KMS-11 (cell line): ENCODE data around the gene NPC1.

Experiments used
- H2AFZ ChIP-seq: fragments of 200-600 bp; sonication (generic); 2 replicates; pipeline ENCODE4 v1.6.1; 2016; ENCODE audit warnings: antibody characterized with exemption, mixed run types, low read depth
- H3K27ac ChIP-seq: fragments of 200-600 bp; sonication (generic); 2 replicates; pipeline ENCODE4 v1.6.1; 2016; ENCODE audit warnings: mild to moderate bottlenecking, mixed run types
- H3K27me3 ChIP-seq: fragments of 200-600 bp; sonication (generic); 2 replicates; pipeline ENCODE4 v1.6.1; 2017; ENCODE audit warnings: mild to moderate bottlenecking, low read depth, mixed run types, moderate library complexity; ENCODE audit not compliant: insufficient read depth
- H3K36me3 ChIP-seq: fragments of 200-600 bp; sonication (generic); 2 replicates; pipeline ENCODE4 v1.6.1; 2017; ENCODE audit warnings: mild to moderate bottlenecking, mixed run types; ENCODE audit not compliant: insufficient read depth
- H3K4me1 ChIP-seq: fragments of 200-600 bp; sonication (generic); 2 replicates; pipeline ENCODE4 v1.6.1; 2016; ENCODE audit warnings: mild to moderate bottlenecking, low read depth, mixed run types; ENCODE audit not compliant: poor library complexity, severe bottlenecking
- H3K4me2 ChIP-seq: fragments of 200-600 bp; sonication (generic); 2 replicates; pipeline ENCODE4 v1.7.0; 2016; ENCODE audit warnings: mild to moderate bottlenecking, mixed run types
- H3K4me3 ChIP-seq: fragments of 200-600 bp; sonication (generic); IDR thresholded peaks from 2 replicates; pipeline ENCODE4 v1.6.1; 2017; ENCODE audit warnings: low read depth, low read length, mixed read lengths; ENCODE audit not compliant: insufficient read depth
- H3K79me2 ChIP-seq: fragments of 200-600 bp; sonication (generic); 2 replicates; pipeline ENCODE4 v1.6.1; 2016; ENCODE audit warnings: low read depth, mixed run types; ENCODE audit not compliant: insufficient read depth
- H3K9ac ChIP-seq: fragments of 200-600 bp; sonication (generic); 2 replicates; pipeline ENCODE4 v1.6.1; 2016; ENCODE audit warnings: mild to moderate bottlenecking, mixed run types
- H4K20me1 ChIP-seq: fragments of 200-600 bp; sonication (generic); 2 replicates; pipeline ENCODE4 v1.6.1; 2016; ENCODE audit warnings: mild to moderate bottlenecking, mixed run types; ENCODE audit not compliant: insufficient read depth
- TF ChIP-seq, protein P1 (sequence below): fragments of 200-600 bp; sonication (generic); conservative IDR thresholded peaks from 2 replicates; pipeline ENCODE4 v1.6.1; 2017; ENCODE audit warnings: low read depth, mild to moderate bottlenecking, antibody characterized with exemption, low read length, moderate library complexity, mixed read lengths

Gene NPC1

DNA sequence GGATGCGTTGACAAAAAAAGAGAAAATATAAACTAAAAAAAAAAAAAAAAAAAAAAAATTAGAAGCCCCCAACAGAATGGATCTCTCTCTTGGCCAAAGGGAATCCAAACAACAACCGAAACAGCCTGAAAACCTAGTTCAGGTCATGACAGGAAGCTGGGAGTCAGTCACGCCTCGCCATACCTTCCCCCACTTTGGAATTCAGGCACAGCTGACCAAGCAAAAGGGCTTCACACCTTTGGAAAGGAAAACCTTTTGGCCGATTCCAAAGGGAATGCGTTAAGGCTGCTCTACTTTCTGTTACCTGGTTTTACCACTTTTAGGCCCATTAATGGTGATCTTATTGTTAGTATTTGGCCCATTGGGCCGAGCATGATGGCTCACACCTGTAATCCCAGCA lies 100.9 kb downstream of the NPC1 start:
- no peaks in the 10 kb centered on the region for H3K27me3 ChIP-seq
- H2AFZ ChIP-seq, result no peak overlapping the region
- H3K27ac ChIP-seq, result no peak overlapping the region
- H3K4me2 ChIP-seq, result no peak overlapping the region
- TF ChIP-seq, protein P1, sequence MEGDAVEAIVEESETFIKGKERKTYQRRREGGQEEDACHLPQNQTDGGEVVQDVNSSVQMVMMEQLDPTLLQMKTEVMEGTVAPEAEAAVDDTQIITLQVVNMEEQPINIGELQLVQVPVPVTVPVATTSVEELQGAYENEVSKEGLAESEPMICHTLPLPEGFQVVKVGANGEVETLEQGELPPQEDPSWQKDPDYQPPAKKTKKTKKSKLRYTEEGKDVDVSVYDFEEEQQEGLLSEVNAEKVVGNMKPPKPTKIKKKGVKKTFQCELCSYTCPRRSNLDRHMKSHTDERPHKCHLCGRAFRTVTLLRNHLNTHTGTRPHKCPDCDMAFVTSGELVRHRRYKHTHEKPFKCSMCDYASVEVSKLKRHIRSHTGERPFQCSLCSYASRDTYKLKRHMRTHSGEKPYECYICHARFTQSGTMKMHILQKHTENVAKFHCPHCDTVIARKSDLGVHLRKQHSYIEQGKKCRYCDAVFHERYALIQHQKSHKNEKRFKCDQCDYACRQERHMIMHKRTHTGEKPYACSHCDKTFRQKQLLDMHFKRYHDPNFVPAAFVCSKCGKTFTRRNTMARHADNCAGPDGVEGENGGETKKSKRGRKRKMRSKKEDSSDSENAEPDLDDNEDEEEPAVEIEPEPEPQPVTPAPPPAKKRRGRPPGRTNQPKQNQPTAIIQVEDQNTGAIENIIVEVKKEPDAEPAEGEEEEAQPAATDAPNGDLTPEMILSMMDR, result no peak
- no peaks in the 10 kb centered on the region for H3K36me3 ChIP-seq
- H4K20me1 ChIP-seq, result no peaks in the 10 kb centered on the region
- H3K4me3 ChIP-seq, result no peak overlapping the region
- H3K79me2 ChIP-seq, result no peaks in the 10 kb centered on the region
- peaks cover 9% of the 10 kb centered on the region for H3K4me1 ChIP-seq
- no peak overlapping the region for H3K9ac ChIP-seq

DNA sequence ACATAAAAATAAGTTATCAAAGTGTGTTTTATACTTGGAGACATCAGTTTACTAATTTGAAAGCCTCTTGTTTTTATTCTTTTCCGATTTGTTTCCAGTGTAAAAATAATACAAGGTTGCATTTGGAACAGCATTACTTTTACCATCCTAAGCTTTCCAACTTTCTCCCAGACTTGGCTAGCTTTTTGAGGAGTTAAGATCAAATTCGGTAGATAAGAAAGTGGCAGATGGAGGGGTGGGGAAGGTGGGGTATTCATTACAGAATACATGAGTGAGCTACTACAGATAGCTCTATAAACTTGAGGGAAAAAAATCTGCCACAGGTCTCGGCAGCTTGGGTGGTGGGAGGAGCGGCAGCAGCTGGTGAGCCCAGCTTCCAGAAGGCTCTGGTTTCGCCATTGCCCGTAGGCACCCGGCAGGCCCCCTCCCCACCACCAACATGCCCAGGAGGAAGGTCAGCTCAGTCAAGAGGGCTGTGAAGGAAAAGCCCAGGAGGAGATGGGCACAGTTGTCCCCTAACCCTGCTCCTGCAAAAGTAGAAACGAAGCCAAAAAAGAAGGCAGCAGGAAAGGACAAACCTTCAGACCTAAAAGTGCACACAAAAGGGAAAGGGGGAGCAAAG lies 101.6 kb downstream of the NPC1 start:
- Histone ChIP-seq H3K27ac (no peak overlapping the region), H4K20me1 (no peaks in the 10 kb centered on the region), H3K9ac (no peak overlapping the region), H3K27me3 (no peaks in the 10 kb centered on the region), H3K4me1 (peaks cover 9% of the 10 kb centered on the region), H3K4me2 (no peak overlapping the region), H2AFZ (no peak overlapping the region), H3K36me3 (no peaks in the 10 kb centered on the region; the same call in 1 of the 2 replicates), H3K4me3 (no peak overlapping the region), H3K79me2 (no peaks in the 10 kb centered on the region)
- TF ChIP-seq, protein P1, result no peak
